ENCODE measurements around the gene BBOX1.

DNA sequence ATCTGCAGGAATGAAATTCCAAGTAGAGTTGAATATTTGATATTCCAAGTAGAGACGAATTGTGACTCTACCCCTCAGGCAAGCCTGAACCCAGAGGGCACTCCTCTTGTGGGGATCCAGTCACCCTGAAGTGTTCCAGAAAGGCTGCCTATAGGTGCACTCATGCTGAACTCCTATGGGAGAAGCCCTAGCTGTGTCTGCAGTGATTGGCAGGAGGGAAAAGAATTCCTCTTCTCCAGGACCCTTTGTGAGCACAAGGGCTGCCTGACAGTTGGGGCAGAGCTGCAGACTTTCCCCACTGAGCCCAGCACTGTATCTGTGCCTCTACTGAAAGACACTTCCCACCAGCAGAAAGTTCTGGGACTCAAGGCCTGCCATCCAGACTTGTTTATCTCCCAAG is 35.0 kb downstream of the BBOX1 start:
- TF ChIP-seq EP300 (IDR thresholded peaks at IDR 0.05; ENCODE audit: borderline replicate concordance): no peak
- TF ChIP-seq, protein P1, sequence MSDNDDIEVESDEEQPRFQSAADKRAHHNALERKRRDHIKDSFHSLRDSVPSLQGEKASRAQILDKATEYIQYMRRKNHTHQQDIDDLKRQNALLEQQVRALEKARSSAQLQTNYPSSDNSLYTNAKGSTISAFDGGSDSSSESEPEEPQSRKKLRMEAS (IDR thresholded peaks at IDR 0.05): no peak
- TF ChIP-seq CEBPB (IDR thresholded peaks at IDR 0.05): no peak

Measured in Ishikawa (cell line).